ENCODE measurements around the gene BLNK. TPM values are rescaled to one million over a fixed set of nuclear protein-coding genes. Genes with fewer than 3 reads are reported as not detected.
A peak's percentile ranks its signal among the peaks of the same experiment; 100 is the strongest.

BLNK gene
- total and polyA plus RNA-seq, 2 experiments from 2014 or later: 0.11 TPM; not detected in 1

GRCh38 chr10:96311180-96311715 is 39.9 kb upstream of the BLNK start (continued):
- TF ChIP-seq ETS1 (IDR thresholded peaks at IDR 0.05): no peak
- TF ChIP-seq NANOG (IDR thresholded peaks at IDR 0.05; ENCODE audit: borderline replicate concordance): no peak

- Histone ChIP-seq H3K4me2 (peak overlapping the region; percentile 36), H3K9me2 (ENCODE audit: insufficient read depth) (no peaks in the 10 kb centered on the region), H3K4me1 (ENCODE audit: insufficient read depth) (peaks cover 30% of the 10 kb centered on the region), H3K4me3 (no peak overlapping the region), H3K27ac (ENCODE audit: low read depth) (peak overlapping the region; percentile 85), H2AFZ (no peak overlapping the region), H4K20me1 (replicated peaks; ENCODE audit: insufficient read depth) (no peaks in the 10 kb centered on the region), H3K36me3 (ENCODE audit: insufficient read depth) (no peaks in the 10 kb centered on the region), H3K27me3 (ENCODE audit: insufficient read depth) (no peaks in the 10 kb centered on the region), H3K79me2 (replicated peaks; ENCODE audit: insufficient read depth) (no peaks in the 10 kb centered on the region), H3F3A (replicated peaks; ENCODE audit: low read depth) (0 out of 2 replicates have a peak, but pooled peaks cover 6% of the 10 kb centered on the region)
- Mint-ChIP-seq H3K27ac (peak overlapping the region; percentile 98), H3K27me3 (ENCODE audit: insufficient read depth, low read depth, poor library complexity) (no peaks in the 10 kb centered on the region), H3K4me3 (peak overlapping the region; percentile 35), H3K9me3 (no peaks in the 10 kb centered on the region), H3K36me3 (ENCODE audit: low read depth) (no peaks in the 10 kb centered on the region), H3K4me1 (peaks cover 50% of the 10 kb centered on the region)
- no peak for TF ChIP-seq EZH2 (IDR thresholded peaks at IDR 0.05; ENCODE audit: low read depth, unreplicated experiment)
- peak; percentile 50 for DNase-seq (ENCODE audit: low spot score)
- peak; percentile 25 for ATAC-seq
Measured at GRCh38 chr10:96310321-96310669, 38.9 kb upstream of the BLNK start.

GRCh38 chr10:96309628-96310320 is 38.4 kb upstream of the BLNK start:
- Histone ChIP-seq H3K27ac (ENCODE audit: low read depth) (peak overlapping the region; percentile 93), H3K27me3 (ENCODE audit: insufficient read depth) (no peaks in the 10 kb centered on the region), H3K4me2 (peak overlapping the region; percentile 28), H4K20me1 (replicated peaks; ENCODE audit: insufficient read depth) (no peaks in the 10 kb centered on the region), H3K4me3 (0 out of 2 replicates have a peak overlapping the region, but pooled peaks have one; percentile 9), H3F3A (replicated peaks; ENCODE audit: low read depth) (0 out of 2 replicates have a peak, but pooled peaks cover 6% of the 10 kb centered on the region), H2AFZ (no peak overlapping the region), H3K9me2 (ENCODE audit: insufficient read depth) (no peaks in the 10 kb centered on the region), H3K79me2 (replicated peaks; ENCODE audit: insufficient read depth) (no peaks in the 10 kb centered on the region), H3K4me1 (ENCODE audit: insufficient read depth) (peaks cover 30% of the 10 kb centered on the region), H3K36me3 (ENCODE audit: insufficient read depth) (no peaks in the 10 kb centered on the region)
- peak overlapping the region; percentile 57 for H3K4me3 Mint-ChIP-seq
- H3K9me3 Mint-ChIP-seq: no peaks in the 10 kb centered on the region
- H3K27me3 Mint-ChIP-seq (ENCODE audit: insufficient read depth, low read depth, poor library complexity): no peaks in the 10 kb centered on the region
- DNase-seq (ENCODE audit: low spot score) (peak; percentile 98), ATAC-seq (peak; percentile 96)
- H3K4me1 Mint-ChIP-seq: peaks cover 49% of the 10 kb centered on the region
- H3K36me3 Mint-ChIP-seq (ENCODE audit: low read depth): no peaks in the 10 kb centered on the region
- H3K27ac Mint-ChIP-seq: peak overlapping the region; percentile 98
- TF ChIP-seq ETS1 (IDR thresholded peaks at IDR 0.05): peak; percentile 63; the same call in 1 of the 2 replicates
- TF ChIP-seq, protein P1, sequence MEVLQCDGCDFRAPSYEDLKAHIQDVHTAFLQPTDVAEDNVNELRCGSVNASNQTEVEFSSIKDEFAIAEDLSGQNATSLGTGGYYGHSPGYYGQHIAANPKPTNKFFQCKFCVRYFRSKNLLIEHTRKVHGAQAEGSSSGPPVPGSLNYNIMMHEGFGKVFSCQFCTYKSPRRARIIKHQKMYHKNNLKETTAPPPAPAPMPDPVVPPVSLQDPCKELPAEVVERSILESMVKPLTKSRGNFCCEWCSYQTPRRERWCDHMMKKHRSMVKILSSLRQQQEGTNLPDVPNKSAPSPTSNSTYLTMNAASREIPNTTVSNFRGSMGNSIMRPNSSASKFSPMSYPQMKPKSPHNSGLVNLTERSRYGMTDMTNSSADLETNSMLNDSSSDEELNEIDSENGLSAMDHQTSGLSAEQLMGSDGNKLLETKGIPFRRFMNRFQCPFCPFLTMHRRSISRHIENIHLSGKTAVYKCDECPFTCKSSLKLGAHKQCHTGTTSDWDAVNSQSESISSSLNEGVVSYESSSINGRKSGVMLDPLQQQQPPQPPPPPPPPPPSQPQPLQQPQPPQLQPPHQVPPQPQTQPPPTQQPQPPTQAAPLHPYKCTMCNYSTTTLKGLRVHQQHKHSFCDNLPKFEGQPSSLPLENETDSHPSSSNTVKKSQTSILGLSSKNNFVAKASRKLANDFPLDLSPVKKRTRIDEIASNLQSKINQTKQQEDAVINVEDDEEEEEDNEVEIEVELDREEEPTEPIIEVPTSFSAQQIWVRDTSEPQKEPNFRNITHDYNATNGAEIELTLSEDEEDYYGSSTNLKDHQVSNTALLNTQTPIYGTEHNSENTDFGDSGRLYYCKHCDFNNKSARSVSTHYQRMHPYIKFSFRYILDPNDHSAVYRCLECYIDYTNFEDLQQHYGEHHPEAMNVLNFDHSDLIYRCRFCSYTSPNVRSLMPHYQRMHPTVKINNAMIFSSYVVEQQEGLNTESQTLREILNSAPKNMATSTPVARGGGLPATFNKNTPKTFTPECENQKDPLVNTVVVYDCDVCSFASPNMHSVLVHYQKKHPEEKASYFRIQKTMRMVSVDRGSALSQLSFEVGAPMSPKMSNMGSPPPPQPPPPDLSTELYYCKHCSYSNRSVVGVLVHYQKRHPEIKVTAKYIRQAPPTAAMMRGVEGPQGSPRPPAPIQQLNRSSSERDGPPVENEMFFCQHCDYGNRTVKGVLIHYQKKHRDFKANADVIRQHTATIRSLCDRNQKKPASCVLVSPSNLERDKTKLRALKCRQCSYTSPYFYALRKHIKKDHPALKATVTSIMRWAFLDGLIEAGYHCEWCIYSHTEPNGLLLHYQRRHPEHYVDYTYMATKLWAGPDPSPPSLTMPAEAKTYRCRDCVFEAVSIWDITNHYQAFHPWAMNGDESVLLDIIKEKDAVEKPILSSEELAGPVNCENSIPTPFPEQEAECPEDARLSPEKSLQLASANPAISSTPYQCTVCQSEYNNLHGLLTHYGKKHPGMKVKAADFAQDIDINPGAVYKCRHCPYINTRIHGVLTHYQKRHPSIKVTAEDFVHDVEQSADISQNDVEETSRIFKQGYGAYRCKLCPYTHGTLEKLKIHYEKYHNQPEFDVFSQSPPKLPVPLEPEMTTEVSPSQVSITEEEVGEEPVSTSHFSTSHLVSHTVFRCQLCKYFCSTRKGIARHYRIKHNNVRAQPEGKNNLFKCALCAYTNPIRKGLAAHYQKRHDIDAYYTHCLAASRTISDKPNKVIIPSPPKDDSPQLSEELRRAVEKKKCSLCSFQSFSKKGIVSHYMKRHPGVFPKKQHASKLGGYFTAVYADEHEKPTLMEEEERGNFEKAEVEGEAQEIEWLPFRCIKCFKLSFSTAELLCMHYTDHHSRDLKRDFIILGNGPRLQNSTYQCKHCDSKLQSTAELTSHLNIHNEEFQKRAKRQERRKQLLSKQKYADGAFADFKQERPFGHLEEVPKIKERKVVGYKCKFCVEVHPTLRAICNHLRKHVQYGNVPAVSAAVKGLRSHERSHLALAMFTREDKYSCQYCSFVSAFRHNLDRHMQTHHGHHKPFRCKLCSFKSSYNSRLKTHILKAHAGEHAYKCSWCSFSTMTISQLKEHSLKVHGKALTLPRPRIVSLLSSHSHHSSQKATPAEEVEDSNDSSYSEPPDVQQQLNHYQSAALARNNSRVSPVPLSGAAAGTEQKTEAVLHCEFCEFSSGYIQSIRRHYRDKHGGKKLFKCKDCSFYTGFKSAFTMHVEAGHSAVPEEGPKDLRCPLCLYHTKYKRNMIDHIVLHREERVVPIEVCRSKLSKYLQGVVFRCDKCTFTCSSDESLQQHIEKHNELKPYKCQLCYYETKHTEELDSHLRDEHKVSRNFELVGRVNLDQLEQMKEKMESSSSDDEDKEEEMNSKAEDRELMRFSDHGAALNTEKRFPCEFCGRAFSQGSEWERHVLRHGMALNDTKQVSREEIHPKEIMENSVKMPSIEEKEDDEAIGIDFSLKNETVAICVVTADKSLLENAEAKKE (CRISPR knock-in tag; IDR thresholded peaks at IDR 0.05): peak; percentile 63; the same call in 1 of the 2 replicates
- TF ChIP-seq, protein P2, sequence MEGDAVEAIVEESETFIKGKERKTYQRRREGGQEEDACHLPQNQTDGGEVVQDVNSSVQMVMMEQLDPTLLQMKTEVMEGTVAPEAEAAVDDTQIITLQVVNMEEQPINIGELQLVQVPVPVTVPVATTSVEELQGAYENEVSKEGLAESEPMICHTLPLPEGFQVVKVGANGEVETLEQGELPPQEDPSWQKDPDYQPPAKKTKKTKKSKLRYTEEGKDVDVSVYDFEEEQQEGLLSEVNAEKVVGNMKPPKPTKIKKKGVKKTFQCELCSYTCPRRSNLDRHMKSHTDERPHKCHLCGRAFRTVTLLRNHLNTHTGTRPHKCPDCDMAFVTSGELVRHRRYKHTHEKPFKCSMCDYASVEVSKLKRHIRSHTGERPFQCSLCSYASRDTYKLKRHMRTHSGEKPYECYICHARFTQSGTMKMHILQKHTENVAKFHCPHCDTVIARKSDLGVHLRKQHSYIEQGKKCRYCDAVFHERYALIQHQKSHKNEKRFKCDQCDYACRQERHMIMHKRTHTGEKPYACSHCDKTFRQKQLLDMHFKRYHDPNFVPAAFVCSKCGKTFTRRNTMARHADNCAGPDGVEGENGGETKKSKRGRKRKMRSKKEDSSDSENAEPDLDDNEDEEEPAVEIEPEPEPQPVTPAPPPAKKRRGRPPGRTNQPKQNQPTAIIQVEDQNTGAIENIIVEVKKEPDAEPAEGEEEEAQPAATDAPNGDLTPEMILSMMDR (conservative IDR thresholded peaks at IDR 0.05; ENCODE audit: low read depth in 2 of 2): no peak
- no peak for TF ChIP-seq EZH2phosphoT487 (IDR thresholded peaks at IDR 0.05; ENCODE audit: unreplicated experiment)
- TF ChIP-seq JUNB (IDR thresholded peaks at IDR 0.05; ENCODE audit: unreplicated experiment): no peak
- no peak for TF ChIP-seq ZNF331 (CRISPR knock-in tag; IDR thresholded peaks at IDR 0.05; ENCODE audit: low read depth)
